Rectal smooth muscle tissue (tissue), 1 donor: ENCODE results near the gene ZNF181.
A peak's percentile ranks its signal among the peaks of the same experiment; 100 is the strongest.

Experiments used
- H3K27ac ChIP-seq: one replicate; pipeline ENCODE4 v1.7.0; 2013; ENCODE audit warnings: low read depth, low read length, inconsistent platforms
- H3K27me3 ChIP-seq: one replicate; pipeline ENCODE4 v1.7.0; 2013; ENCODE audit warnings: low read length; ENCODE audit not compliant: control insufficient read depth, insufficient read depth
- H3K36me3 ChIP-seq: one replicate; pipeline ENCODE4 v1.7.0; 2013; ENCODE audit warnings: low read length; ENCODE audit not compliant: control insufficient read depth, insufficient read depth
- H3K4me1 ChIP-seq: one replicate; pipeline ENCODE4 v1.7.0; 2013; ENCODE audit warnings: low read length; ENCODE audit not compliant: control insufficient read depth, insufficient read depth
- H3K4me3 ChIP-seq: one replicate; pipeline ENCODE4 v1.7.0; 2013; ENCODE audit warnings: low read length
- H3K9ac ChIP-seq: one replicate; pipeline ENCODE4 v1.7.0; 2013; ENCODE audit warnings: low read length

The ZNF181 gene

GRCh38 chr19:34722353-34722752 lies 11.7 kb upstream of the ZNF181 start:
- Histone ChIP-seq H3K27ac (no peak overlapping the region), H3K9ac (no peak overlapping the region), H3K4me1 (no peaks in the 10 kb centered on the region), H3K27me3 (no peaks in the 10 kb centered on the region), H3K36me3 (no peaks in the 10 kb centered on the region), H3K4me3 (no peak overlapping the region)

- Histone ChIP-seq H3K27me3 (no peaks in the 10 kb centered on the region), H3K4me1 (no peaks in the 10 kb centered on the region), H3K27ac (no peak overlapping the region), H3K36me3 (no peaks in the 10 kb centered on the region), H3K9ac (no peak overlapping the region), H3K4me3 (no peak overlapping the region)
Measured at GRCh38 chr19:34725400-34725799, 8.6 kb upstream of the ZNF181 start.

- peaks cover 5% of the 10 kb centered on the region for H3K36me3 ChIP-seq
- H3K27ac ChIP-seq: no peak overlapping the region
- H3K4me3 ChIP-seq: no peak overlapping the region
- H3K9ac ChIP-seq: no peak overlapping the region
- H3K4me1 ChIP-seq: peaks cover 3% of the 10 kb centered on the region
- H3K27me3 ChIP-seq: no peaks in the 10 kb centered on the region
Measured at GRCh38 chr19:34731019-34731829, 2.8 kb upstream of the ZNF181 start.

DNA sequence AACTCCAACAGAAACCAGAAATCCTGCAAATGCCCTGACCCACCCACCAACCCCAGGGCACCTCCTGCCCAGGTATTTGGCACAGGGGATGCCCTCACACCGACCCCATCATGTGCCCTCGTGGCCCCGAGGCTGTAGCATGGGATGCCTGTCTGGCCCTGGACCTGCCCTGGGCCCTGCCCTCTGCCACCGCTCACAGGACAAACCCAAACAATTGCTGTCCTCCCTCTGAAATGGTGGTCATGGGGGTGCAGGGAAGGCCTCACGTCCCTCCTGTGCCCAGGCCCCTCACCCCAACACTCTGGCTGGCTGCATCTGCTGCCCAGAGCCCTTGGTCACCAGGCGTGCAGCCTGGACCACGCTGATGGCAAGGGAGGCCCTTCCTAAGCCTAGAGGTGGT lies 2.1 kb upstream of the ZNF181 start:
- H3K36me3 ChIP-seq: peaks cover 7% of the 10 kb centered on the region
- no peak overlapping the region for H3K27ac ChIP-seq
- H3K4me1 ChIP-seq: peaks cover 3% of the 10 kb centered on the region
- no peaks in the 10 kb centered on the region for H3K27me3 ChIP-seq
- no peak overlapping the region for H3K9ac ChIP-seq
- H3K4me3 ChIP-seq: no peak overlapping the region

GRCh38 chr19:34732612-34733211 lies 1.3 kb upstream of the ZNF181 start:
- Histone ChIP-seq H3K27me3 (no peaks in the 10 kb centered on the region), H3K27ac (no peak overlapping the region), H3K4me3 (peak overlapping the region; percentile 89), H3K9ac (no peak overlapping the region), H3K4me1 (peaks cover 3% of the 10 kb centered on the region), H3K36me3 (peaks cover 11% of the 10 kb centered on the region)

DNA sequence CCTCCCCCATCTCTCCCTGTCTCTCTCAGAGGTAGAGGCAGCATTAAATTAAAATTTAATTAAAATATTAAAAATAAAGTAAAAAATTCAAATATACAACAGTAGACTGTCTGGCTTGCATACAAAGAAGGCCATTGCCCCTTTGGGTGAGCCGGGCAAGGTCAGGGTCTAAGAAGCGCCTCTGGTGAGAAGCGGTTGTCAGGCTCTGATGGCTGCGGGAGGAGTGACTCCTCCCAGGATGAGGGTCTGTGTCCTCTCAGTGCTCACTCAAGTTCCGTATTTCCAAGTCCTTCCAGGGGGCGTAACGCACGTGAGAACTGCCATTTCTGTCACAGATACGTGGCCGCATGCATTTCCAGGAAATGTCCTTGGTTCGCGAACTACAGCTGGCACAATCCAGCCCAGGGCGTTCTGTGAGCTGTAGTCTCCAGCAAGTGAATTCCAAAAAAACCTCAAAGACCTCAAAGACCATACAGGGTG lies 737 bp upstream of the ZNF181 start:
- peaks cover 3% of the 10 kb centered on the region for H3K4me1 ChIP-seq
- H3K27me3 ChIP-seq: no peaks in the 10 kb centered on the region
- peak overlapping the region; percentile 63 for H3K9ac ChIP-seq
- H3K27ac ChIP-seq: peak overlapping the region; percentile 98
- peaks cover 11% of the 10 kb centered on the region for H3K36me3 ChIP-seq
- H3K4me3 ChIP-seq: peak overlapping the region; percentile 89

GRCh38 chr19:34734537-34735103 lies 577 bp downstream of the ZNF181 start:
- peaks cover 3% of the 10 kb centered on the region for H3K4me1 ChIP-seq
- no peaks in the 10 kb centered on the region for H3K27me3 ChIP-seq
- peaks cover 20% of the 10 kb centered on the region for H3K36me3 ChIP-seq
- H3K27ac ChIP-seq: peak overlapping the region; percentile 98
- peak overlapping the region; percentile 42 for H3K9ac ChIP-seq
- peak overlapping the region; percentile 89 for H3K4me3 ChIP-seq

DNA sequence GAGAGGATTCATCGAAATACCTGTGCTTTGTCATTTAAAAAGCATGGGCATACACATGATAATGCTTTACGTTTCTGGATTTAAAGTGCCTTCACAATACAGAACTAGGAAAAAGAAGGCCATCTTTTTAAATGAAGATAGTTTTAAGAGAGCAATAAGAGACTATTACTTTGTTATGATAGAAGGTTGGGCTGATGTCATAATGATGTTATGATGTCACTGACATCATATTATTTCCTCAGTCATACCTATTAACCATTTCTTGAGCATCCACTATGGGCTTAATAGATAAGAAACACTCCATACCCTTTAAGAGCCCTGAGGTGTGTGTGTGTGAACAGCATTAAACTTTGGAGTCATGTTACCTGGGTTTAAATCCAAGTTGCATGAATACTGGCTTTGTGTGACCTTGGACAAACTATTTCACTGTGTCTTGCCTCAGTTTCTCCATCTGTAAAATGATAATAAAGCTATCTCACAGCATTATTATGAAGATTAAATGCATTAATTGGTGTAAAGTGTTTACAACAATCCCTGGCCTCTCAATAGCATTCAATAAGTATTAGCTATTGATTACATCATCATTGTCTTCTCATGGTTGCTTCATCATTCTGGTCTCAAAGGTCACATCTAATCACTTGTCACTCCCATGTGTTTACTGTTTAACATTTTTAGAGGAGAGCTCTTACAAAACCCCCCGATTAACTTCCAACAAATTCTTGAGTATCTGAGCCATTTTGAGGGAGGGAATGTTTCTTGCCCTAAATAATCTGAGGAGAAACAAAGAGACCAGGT lies 11.1 kb downstream of the ZNF181 start:
- H3K36me3 ChIP-seq: peaks cover 7% of the 10 kb centered on the region
- H3K4me1 ChIP-seq: no peaks in the 10 kb centered on the region
- H3K4me3 ChIP-seq: no peak overlapping the region
- H3K27ac ChIP-seq: no peak overlapping the region
- no peak overlapping the region for H3K9ac ChIP-seq
- H3K27me3 ChIP-seq: no peaks in the 10 kb centered on the region

DNA sequence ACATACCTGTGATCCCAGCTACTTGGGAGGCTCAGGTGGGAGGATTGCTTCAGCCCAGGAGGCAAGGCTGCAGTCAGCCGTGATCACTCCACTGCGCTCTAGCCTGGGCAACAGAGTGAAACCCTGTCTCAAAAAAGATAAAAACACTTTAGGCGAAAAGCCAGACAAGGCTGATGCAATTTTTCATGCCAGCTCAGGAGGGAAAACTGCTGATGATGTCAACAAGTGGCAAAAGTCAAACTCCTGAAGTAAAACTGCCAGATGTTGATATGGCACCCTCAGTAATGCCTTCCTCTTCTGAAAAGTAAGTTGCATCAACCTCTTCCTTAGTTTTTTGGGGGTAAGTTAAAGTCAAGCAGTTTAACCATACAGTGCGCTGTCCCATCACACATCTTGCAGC lies 23.4 kb downstream of the ZNF181 start:
- Histone ChIP-seq H3K27ac (no peak overlapping the region), H3K4me1 (no peaks in the 10 kb centered on the region), H3K36me3 (peaks cover 13% of the 10 kb centered on the region), H3K4me3 (no peak overlapping the region), H3K9ac (no peak overlapping the region), H3K27me3 (no peaks in the 10 kb centered on the region)

DNA sequence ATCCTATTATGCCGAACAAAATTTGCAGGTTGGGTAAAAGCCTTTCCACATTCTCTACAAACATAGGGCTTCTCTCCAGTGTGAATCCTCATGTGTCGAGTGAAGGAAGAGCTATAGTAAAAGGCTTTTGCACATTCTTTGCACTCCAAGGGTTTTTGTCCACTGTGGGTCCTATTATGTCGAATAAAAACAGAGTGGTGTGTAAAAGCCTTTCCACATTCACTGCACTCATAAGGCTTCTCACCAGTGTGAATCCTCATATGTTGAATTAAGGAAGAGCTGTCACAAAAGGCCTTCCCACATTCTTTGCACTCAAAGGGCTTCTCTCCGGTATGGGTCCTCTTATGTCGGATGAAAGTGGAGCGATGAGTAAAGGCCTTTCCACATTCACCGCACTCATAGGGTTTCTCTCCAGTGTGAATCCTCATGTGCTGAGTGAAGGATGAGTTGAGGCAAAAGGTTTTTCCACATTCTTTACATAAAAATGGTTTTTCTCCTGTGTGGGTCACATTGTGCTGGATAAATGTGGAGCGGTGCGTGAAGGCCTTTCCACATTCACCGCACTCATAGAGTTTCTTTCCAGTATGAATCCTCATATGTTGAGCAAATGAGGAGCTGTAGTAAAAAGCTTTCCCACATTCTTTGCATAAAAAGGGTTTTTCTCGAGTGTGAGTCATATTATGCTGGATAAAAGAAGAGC lies 25.3 kb downstream of the ZNF181 start:
- H3K4me1 ChIP-seq: no peaks in the 10 kb centered on the region
- no peak overlapping the region for H3K27ac ChIP-seq
- no peak overlapping the region for H3K4me3 ChIP-seq
- H3K36me3 ChIP-seq: peaks cover 22% of the 10 kb centered on the region
- no peaks in the 10 kb centered on the region for H3K27me3 ChIP-seq
- H3K9ac ChIP-seq: no peak overlapping the region

GRCh38 chr19:34766386-34766785 lies 32.3 kb downstream of the ZNF181 start:
- Histone ChIP-seq H3K4me3 (no peak overlapping the region), H3K4me1 (no peaks in the 10 kb centered on the region), H3K27ac (no peak overlapping the region), H3K27me3 (no peaks in the 10 kb centered on the region), H3K36me3 (peaks cover 33% of the 10 kb centered on the region), H3K9ac (no peak overlapping the region)

- no peaks in the 10 kb centered on the region for H3K27me3 ChIP-seq
- H3K27ac ChIP-seq: no peak overlapping the region
- H3K4me3 ChIP-seq: no peak overlapping the region
- H3K9ac ChIP-seq: no peak overlapping the region
- H3K4me1 ChIP-seq: peaks cover 7% of the 10 kb centered on the region
- peaks cover 33% of the 10 kb centered on the region for H3K36me3 ChIP-seq
Measured at GRCh38 chr19:34767951-34768350, 33.9 kb downstream of the ZNF181 start.
